HUES48 (cell line): ENCODE results near the gene UGT8.
"Not testable (repeated sequence)": the region's sequence is repeated elsewhere in the genome, so short reads cannot be mapped to it uniquely, and the experiment has no call there.

Experiments used
- H3K27ac ChIP-seq: one replicate; pipeline ENCODE4 v1.7.0; 2013; ENCODE audit warnings: low read depth, low read length, inconsistent platforms
- H3K27me3 ChIP-seq: 2 replicates; pipeline ENCODE4 v1.6.1; 2013; ENCODE audit warnings: mild to moderate bottlenecking, low read length; ENCODE audit not compliant: control insufficient read depth, insufficient read depth
- H3K36me3 ChIP-seq: 2 replicates; pipeline ENCODE4 v1.6.1; 2013; ENCODE audit warnings: low read length; ENCODE audit not compliant: control insufficient read depth, insufficient read depth
- H3K4me1 ChIP-seq: 2 replicates; pipeline ENCODE4 v1.6.1; 2013; ENCODE audit warnings: mild to moderate bottlenecking, low read length; ENCODE audit not compliant: control insufficient read depth, insufficient read depth
- H3K4me3 ChIP-seq: 2 replicates; pipeline ENCODE4 v1.5.1; 2013; ENCODE audit warnings: mild to moderate bottlenecking, low read depth, low read length
- H3K9ac ChIP-seq: 2 replicates; pipeline ENCODE4 v1.6.1; 2013; ENCODE audit warnings: mild to moderate bottlenecking, low read depth, low read length, moderate library complexity
- H3K9me3 ChIP-seq: 2 replicates; pipeline ENCODE4 v1.6.1; 2013; ENCODE audit warnings: low read length; ENCODE audit not compliant: control insufficient read depth, insufficient read depth

The UGT8 gene

DNA sequence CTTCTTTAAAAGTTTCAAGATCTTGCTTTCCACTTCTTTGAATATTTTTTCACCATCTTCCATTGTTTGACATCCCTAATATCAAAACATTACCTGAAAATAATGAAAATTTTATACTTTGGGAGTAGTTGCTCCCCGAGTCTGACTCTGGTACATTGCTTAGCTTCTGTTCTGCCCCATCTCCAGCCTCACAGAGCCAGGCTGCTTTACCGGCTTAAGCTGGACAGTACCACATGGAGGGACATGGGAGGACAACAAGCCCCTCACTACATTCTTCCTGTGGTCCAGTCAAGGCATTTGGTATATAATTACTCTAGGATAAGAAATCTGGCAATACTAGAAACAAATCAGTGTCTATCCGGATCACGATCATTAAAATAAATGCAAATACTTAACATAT, 60.2 kb downstream of the UGT8 start:
- no peaks in the 10 kb centered on the region for H3K27me3 ChIP-seq
- no peak overlapping the region for H3K27ac ChIP-seq
- no peaks in the 10 kb centered on the region for H3K9me3 ChIP-seq
- H3K4me1 ChIP-seq = peaks cover 37% of the 10 kb centered on the region
- no peak overlapping the region for H3K9ac ChIP-seq
- no peaks in the 10 kb centered on the region for H3K36me3 ChIP-seq
- H3K4me3 ChIP-seq = no peak overlapping the region

- peaks cover 34% of the 10 kb centered on the region for H3K4me1 ChIP-seq
- no peak overlapping the region for H3K9ac ChIP-seq
- peaks cover 7% of the 10 kb centered on the region; the same call in 1 of the 2 replicates for H3K36me3 ChIP-seq
- no peak overlapping the region for H3K4me3 ChIP-seq
- no peak overlapping the region for H3K27ac ChIP-seq
- no peaks in the 10 kb centered on the region for H3K27me3 ChIP-seq
- no peaks in the 10 kb centered on the region for H3K9me3 ChIP-seq
Observed at GRCh38 chr4:114659386-114660008, 60.9 kb downstream of the UGT8 start.

DNA sequence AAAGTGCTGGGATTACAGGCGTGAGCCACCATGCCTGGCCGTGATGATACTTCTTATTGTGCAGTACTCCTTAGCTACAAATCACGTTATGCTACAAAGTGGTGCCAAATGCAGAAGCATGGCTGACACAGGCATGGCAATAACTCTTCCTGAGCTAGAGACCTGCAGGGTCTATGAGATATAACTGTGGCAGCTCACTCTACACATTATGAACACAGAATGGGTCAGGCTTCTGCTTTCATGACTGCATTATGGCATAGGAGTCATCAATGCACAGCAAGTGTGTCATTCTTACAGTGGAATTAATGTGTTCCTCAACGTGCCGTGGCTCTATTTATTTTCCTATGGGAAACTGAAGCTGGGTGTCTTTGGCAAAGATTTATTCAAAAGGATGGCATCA, 64.5 kb downstream of the UGT8 start:
- H3K9ac ChIP-seq = no peak overlapping the region
- no peaks in the 10 kb centered on the region for H3K27me3 ChIP-seq
- no peak overlapping the region for H3K4me3 ChIP-seq
- H3K27ac ChIP-seq = no peak overlapping the region
- no peaks in the 10 kb centered on the region for H3K9me3 ChIP-seq
- peaks cover 26% of the 10 kb centered on the region for H3K36me3 ChIP-seq
- peaks cover 2% of the 10 kb centered on the region; the same call in 1 of the 2 replicates for H3K4me1 ChIP-seq

DNA sequence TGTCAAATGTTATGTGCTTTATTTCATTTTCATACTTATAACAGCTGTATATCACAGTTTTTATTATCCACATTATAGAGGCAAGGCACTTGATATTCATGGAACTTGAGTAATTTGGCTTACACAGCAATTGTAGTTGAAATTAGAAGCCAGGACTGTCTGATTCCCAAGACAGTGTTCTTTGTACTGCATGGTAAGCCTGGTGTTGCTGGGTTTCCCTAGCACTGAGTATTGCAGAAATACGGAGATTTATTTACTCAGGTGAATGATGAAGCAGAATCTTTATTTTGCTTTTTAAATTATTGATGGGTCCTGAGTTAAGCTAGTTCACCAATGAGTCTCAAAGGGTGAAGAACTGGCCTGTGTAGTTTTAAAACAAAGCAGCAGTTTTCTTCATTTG, 70.0 kb downstream of the UGT8 start:
- Histone ChIP-seq H3K27ac (no peak overlapping the region), H3K9ac (no peak overlapping the region), H3K9me3 (no peaks in the 10 kb centered on the region), H3K27me3 (no peaks in the 10 kb centered on the region), H3K4me3 (no peak overlapping the region), H3K36me3 (peaks cover 42% of the 10 kb centered on the region), H3K4me1 (no peaks in the 10 kb centered on the region)

DNA sequence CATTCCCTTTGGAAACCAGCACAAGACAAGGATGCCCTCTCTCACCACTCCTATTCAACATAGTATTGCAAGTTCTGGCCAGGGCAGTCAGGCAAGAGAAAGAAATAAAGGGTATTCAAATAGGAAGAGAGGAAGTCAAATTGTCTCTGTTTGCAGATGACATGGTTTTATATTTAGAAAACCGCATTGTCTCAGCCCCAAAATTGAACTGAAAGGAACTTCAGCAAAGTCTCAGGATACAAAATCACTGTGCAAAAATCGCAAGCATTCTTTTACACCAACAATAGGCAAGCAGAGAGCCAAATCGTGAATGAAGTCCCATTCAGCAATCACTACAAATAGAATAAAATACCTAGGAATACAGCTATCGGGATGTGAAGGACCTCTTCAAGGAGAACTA, 72.1 kb downstream of the UGT8 start:
- not testable (repeated sequence) for H3K9me3 ChIP-seq, H3K4me1 ChIP-seq, H3K9ac ChIP-seq, H3K27ac ChIP-seq, H3K27me3 ChIP-seq, H3K4me3 ChIP-seq
- peaks cover 25% of the 10 kb centered on the region for H3K36me3 ChIP-seq

DNA sequence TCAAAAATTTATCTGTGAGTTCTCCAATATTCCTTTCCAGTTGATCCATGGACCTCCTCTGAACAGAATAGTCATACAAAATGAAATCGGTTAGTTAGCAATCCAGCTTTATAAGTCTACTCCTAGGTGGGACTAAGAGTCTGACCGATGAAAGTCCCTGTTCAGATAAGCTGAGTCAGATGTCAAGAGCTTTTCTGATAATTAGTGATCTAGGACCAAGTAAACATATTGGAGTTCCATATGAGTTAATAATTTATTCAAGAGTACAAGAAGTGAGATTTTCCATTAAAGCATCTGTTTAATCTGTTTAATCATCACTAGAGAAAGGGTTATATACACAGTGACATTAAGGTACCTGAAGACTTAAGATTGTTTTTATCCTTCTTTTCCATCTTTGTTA, 74.7 kb downstream of the UGT8 start:
- Histone ChIP-seq H3K4me1 (no peaks in the 10 kb centered on the region), H3K27ac (no peak overlapping the region), H3K9ac (no peak overlapping the region), H3K9me3 (no peaks in the 10 kb centered on the region), H3K4me3 (no peak overlapping the region), H3K36me3 (peaks cover 13% of the 10 kb centered on the region), H3K27me3 (no peaks in the 10 kb centered on the region)

DNA sequence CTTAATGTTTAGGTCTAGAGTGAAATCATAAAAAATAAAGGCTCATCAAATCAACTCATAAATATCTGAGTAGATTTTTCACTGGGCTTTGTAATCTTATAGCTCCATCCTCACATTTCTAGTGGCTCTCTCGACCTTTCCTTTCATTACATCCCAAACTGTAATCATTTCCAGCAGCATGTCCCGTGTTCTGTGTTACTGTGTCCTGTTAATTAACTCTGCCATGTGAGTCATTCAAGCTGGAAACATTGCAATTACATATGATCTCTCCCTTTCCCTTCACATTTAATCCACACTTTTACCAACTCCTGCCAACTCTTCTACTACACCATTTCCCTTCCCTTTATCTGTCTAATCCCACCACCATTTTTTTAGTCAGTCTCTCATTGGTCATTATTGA, 75.5 kb downstream of the UGT8 start:
- H3K4me1 ChIP-seq = no peaks in the 10 kb centered on the region
- H3K27ac ChIP-seq = no peak overlapping the region
- H3K4me3 ChIP-seq = no peak overlapping the region
- no peaks in the 10 kb centered on the region for H3K27me3 ChIP-seq
- H3K36me3 ChIP-seq = peaks cover 7% of the 10 kb centered on the region
- H3K9me3 ChIP-seq = no peaks in the 10 kb centered on the region
- no peak overlapping the region for H3K9ac ChIP-seq

DNA sequence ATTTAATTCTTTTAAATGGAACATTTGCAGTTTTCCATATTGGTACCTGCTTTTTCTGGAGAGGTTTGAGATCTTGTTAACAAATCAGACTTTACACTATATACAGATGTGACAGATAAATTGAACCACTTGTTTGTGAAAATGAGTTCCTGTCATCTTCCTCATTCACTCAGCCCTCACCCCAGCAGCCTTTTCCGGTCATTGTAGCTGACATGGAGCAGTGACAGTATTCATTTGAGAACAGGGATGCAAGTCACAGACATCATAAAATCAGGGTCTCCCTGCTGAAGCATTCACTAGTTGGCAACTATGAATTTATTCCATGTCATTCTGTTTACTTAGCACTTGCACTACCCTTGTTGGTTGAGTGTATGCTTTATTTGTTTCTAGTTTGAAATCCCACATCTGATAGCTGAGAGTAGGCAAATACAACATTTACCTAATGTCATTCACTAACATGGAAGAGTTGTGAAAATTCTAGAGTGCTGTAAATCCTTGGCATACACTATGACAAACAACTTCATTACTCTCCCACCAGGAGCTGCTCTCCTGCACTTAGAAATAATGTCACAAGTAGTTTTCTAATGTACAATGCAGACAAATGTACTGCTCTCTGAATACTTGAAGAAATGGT, 78.9 kb downstream of the UGT8 start:
- H3K4me1 ChIP-seq = no peaks in the 10 kb centered on the region
- no peak overlapping the region for H3K4me3 ChIP-seq
- H3K9ac ChIP-seq = no peak overlapping the region
- H3K9me3 ChIP-seq = no peaks in the 10 kb centered on the region
- no peak overlapping the region for H3K27ac ChIP-seq
- no peaks in the 10 kb centered on the region for H3K27me3 ChIP-seq
- H3K36me3 ChIP-seq = no peaks in the 10 kb centered on the region

DNA sequence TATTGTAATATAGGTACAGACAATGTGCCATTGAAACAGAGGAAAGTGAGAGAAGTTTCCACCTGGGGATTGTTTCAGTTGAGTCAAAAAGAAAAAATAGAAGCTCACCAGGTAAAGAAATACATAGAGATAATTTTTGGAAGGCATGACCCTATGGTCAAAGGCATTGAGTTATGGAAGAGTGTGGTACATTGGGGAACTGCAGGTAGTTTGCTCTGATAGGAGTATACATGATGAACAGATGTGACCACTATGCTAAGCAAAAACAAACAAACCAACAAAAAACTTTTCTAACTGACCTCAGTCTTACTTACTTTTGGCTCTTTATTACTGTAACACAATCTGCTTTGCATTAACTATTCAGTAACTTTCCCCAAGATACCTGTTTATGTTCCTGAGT, 85.9 kb downstream of the UGT8 start:
- H3K27me3 ChIP-seq = no peaks in the 10 kb centered on the region
- H3K4me3 ChIP-seq = no peak overlapping the region
- H3K4me1 ChIP-seq = no peaks in the 10 kb centered on the region

DNA sequence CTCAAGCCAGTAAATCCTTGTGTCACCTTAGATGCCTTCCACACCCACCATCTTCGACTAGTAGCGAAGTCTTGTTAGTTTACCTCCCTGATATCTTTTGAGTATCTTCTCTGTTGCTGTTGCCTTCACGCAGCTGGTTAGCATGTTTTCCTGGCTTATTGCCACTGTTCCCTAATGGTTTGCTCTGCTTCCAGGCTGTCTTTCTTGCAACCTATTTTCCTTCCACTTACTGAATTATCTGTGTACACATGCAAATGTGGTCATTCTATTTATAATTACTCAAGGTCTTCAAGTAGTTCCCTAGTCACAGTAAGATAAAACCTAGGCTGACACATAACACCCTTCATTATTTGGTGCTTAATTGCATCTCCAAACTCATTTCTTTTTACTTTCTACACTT, 89.5 kb downstream of the UGT8 start:
- Histone ChIP-seq H3K4me3 (no peak overlapping the region), H3K36me3 (no peaks in the 10 kb centered on the region), H3K4me1 (no peaks in the 10 kb centered on the region), H3K27me3 (no peaks in the 10 kb centered on the region), H3K9me3 (no peaks in the 10 kb centered on the region), H3K27ac (no peak overlapping the region), H3K9ac (no peak overlapping the region)

More for the DNA sequence above, 85.9 kb downstream of the UGT8 start:
- no peaks in the 10 kb centered on the region for H3K9me3 ChIP-seq
- H3K27ac ChIP-seq = no peak overlapping the region
- H3K9ac ChIP-seq = no peak overlapping the region
- H3K36me3 ChIP-seq = no peaks in the 10 kb centered on the region

DNA sequence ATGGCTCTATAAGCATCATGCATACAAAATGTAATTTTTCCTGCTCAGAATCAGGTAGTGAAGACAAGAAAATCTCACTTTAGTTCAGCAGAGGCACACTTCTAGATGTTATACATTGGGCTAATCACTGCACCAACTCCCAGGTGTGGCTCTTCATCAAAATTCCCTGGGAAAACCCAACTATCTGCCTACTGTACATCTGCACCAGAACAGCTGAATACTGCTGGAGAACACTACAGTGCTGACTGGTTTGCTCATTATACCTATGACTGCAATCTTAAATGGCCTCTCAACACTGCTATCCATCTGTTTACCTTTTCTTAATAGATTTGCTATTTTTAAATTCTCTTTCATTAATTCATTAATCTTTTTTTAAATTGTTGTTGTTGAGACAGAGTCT, 92.0 kb downstream of the UGT8 start:
- Histone ChIP-seq H3K36me3 (no peaks in the 10 kb centered on the region), H3K27ac (no peak overlapping the region), H3K27me3 (no peaks in the 10 kb centered on the region), H3K4me3 (no peak overlapping the region), H3K4me1 (no peaks in the 10 kb centered on the region), H3K9me3 (no peaks in the 10 kb centered on the region), H3K9ac (no peak overlapping the region)
